Endothelial cell of umbilical vein (primary cell): ENCODE results near the gene TSSC4. TPM values are rescaled to one million over a fixed set of nuclear protein-coding genes. Genes with fewer than 3 reads are reported as not detected.

Source experiments
- BruUV-seq: library from RNA; stranded (reverse); fragments of 400-500 nt; replicated peaks from 2 replicates; lab custom pipeline; 2021; lab: Mats Ljungman, UMichigan
- CTCF ChIA-PET: fragments of 300-600, 350-600 bp; sonication (Branson Sonifier 250); formaldehyde crosslinking; loops from one replicate; lab custom pipeline; 2021; ENCODE audit warnings: antibody characterized with exemption, inconsistent platforms; lab: Charles Lee
- POLR2A ChIA-PET: fragments of 300-600, 350-600 bp; sonication (Branson Sonifier 250); formaldehyde crosslinking; loops from one replicate; lab custom pipeline; 2021; ENCODE audit warnings: antibody characterized with exemption, inconsistent platforms; lab: Charles Lee
- DNase-seq: peaks from one replicate; pipeline ENCODE4 v3.0.0-alpha.2; 2011; ENCODE audit warnings: low read depth, low spot score
- FAIRE-seq: peaks from 2 replicates; lab custom pipeline; 2011; peaks lifted over from hg19 to GRCh38; lab: Jason Lieb, UNC
- H2AFZ ChIP-seq: 2 replicates; pipeline ENCODE4 v1.6.0; 2012; ENCODE audit warnings: low read depth, low read length, control low read depth, inconsistent platforms
- H3K27ac ChIP-seq: 2 replicates; pipeline ENCODE4 v1.5.1; 2011; ENCODE audit warnings: low read depth, mild to moderate bottlenecking, control low read depth, low read length, moderate library complexity; ENCODE audit not compliant: insufficient read depth
- H3K27me3 ChIP-seq, 2 experiments: 2 replicates each; pipeline versions ENCODE4 v1.6.0 to v1.6.1; 2011; ENCODE audit warnings: low read length in 2 of 2, mixed read lengths in 1 of 2; ENCODE audit not compliant: control insufficient read depth in 2 of 2, insufficient read depth in 2 of 2
- H3K36me3 ChIP-seq, 2 experiments: 2 replicates in 1 of 2; 3 replicates in 1 of 2; pipeline ENCODE4 v1.5.1; 2011; ENCODE audit warnings: low read length in 2 of 2, mild to moderate bottlenecking in 1 of 2, moderate library complexity in 1 of 2; ENCODE audit not compliant: control insufficient read depth in 2 of 2, insufficient read depth in 2 of 2; ENCODE audit errors: extremely low read depth in 1 of 2
- H3K4me1 ChIP-seq: 3 replicates; pipeline ENCODE4 v1.5.1; 2011; ENCODE audit warnings: mild to moderate bottlenecking, low read length; ENCODE audit not compliant: control insufficient read depth, insufficient read depth; ENCODE audit errors: extremely low read depth
- H3K4me2 ChIP-seq: 2 replicates; pipeline ENCODE4 v1.6.1; 2011; ENCODE audit warnings: low read length, control low read depth, mixed read lengths; ENCODE audit not compliant: insufficient read depth
- H3K4me3 ChIP-seq, 3 experiments: fragments of 200-600 bp in 1 of 3; sonication (generic), shearing (Covaris generic) in 1 of 3; replicated peaks in 1 of 3; 2 replicates each; pipeline ENCODE4 v1.5.1; 2011 to 2016; ENCODE audit warnings: control low read depth in 3 of 3, low read length in 3 of 3, mild to moderate bottlenecking in 2 of 3, inconsistent platforms in 1 of 3, low read depth in 1 of 3, moderate library complexity in 1 of 3; ENCODE audit not compliant: insufficient read depth in 1 of 3
- H3K79me2 ChIP-seq: 2 replicates; pipeline ENCODE4 v1.6.0; 2012; ENCODE audit warnings: low read length, inconsistent platforms; ENCODE audit not compliant: control insufficient read depth, insufficient read depth
- H3K9ac ChIP-seq: replicated peaks from 2 replicates; pipeline ENCODE3; 2011; ENCODE audit warnings: low read length, control low read depth; ENCODE audit not compliant: insufficient read depth; ENCODE audit errors: extremely low read depth
- H3K9me1 ChIP-seq: replicated peaks from 3 replicates; pipeline ENCODE4 v1.6.0; 2011; ENCODE audit warnings: mild to moderate bottlenecking, low read length; ENCODE audit not compliant: control insufficient read depth, insufficient read depth; ENCODE audit errors: extremely low read depth
- H3K9me3 ChIP-seq: replicated peaks from 2 replicates; pipeline ENCODE4 v1.5.1; 2012; ENCODE audit warnings: low read length, inconsistent platforms; ENCODE audit not compliant: control insufficient read depth, insufficient read depth
- H4K20me1 ChIP-seq: replicated peaks from 2 replicates; pipeline ENCODE3; 2011; ENCODE audit warnings: mild to moderate bottlenecking, low read length; ENCODE audit not compliant: control insufficient read depth, insufficient read depth; ENCODE audit errors: extremely low read depth
- CTCF ChIP-seq, 2 donors: IDR thresholded peaks; 1 replicate in 1 of 2; 2 replicates in 1 of 2; pipeline ENCODE4 v1.5.1; 2011; ENCODE audit warnings: low read length in 2 of 2, mild to moderate bottlenecking in 2 of 2, moderate library complexity in 2 of 2, control low read depth in 1 of 2, inconsistent platforms in 1 of 2, low read depth in 1 of 2; ENCODE audit not compliant: insufficient read depth in 1 of 2; ENCODE audit errors: extremely low read depth in 1 of 2
- EZH2 ChIP-seq: IDR thresholded peaks from 2 replicates; pipeline ENCODE4 v1.6.1; 2012; ENCODE audit warnings: borderline replicate concordance, low read depth, mild to moderate bottlenecking, moderate library complexity, low read length, inconsistent platforms; ENCODE audit not compliant: severe bottlenecking
- FOS ChIP-seq: IDR thresholded peaks from 2 replicates; pipeline ENCODE4 v1.6.1; 2011; ENCODE audit warnings: mild to moderate bottlenecking, low read length, moderate library complexity, borderline replicate concordance; ENCODE audit not compliant: insufficient read depth
- GATA2 ChIP-seq: IDR thresholded peaks from 2 replicates; pipeline ENCODE4 v1.7.0; 2011; ENCODE audit warnings: low read depth, mild to moderate bottlenecking, moderate library complexity, mixed read lengths, low read length; ENCODE audit not compliant: insufficient read length, insufficient read depth
- JUN ChIP-seq: IDR thresholded peaks from 2 replicates; pipeline ENCODE4 v1.6.1; 2011; ENCODE audit warnings: borderline replicate concordance, low read depth; ENCODE audit not compliant: insufficient read length, insufficient read depth
- MAX ChIP-seq: IDR thresholded peaks from 2 replicates; pipeline ENCODE4 v1.6.1; 2011; ENCODE audit not compliant: insufficient read depth, insufficient read length
- MYC ChIP-seq: IDR thresholded peaks from one replicate; pipeline ENCODE4 v1.6.1; 2011; ENCODE audit warnings: mild to moderate bottlenecking, low read depth, low read length
- POLR2A ChIP-seq: IDR thresholded peaks from 2 replicates; pipeline ENCODE4 v1.6.1; 2012; ENCODE audit warnings: low read depth, mild to moderate bottlenecking, control low read depth, low read length
- POLR2AphosphoS5 ChIP-seq: IDR thresholded peaks from 2 replicates; pipeline ENCODE4 v1.6.1; 2012; ENCODE audit warnings: low read depth, mild to moderate bottlenecking, control low read depth, low read length, moderate library complexity; ENCODE audit not compliant: insufficient read depth
- dilution Hi-C: fragments of 300-500 bp; cut with MboI; formaldehyde crosslinking; loops from one replicate; pipeline ENCODE4 v1.15.0; 2019; ENCODE audit warnings: low sequenced_read_pairs; ENCODE audit not compliant: extremely low pct_ligation_motif_present
- intact Hi-C: fragments of 100-400 bp; cut with micrococcal nuclease; formaldehyde crosslinking; loops from one replicate; pipeline ENCODE4 v1.10.0; 2022
- polyA plus RNA-seq, 4 experiments: library from polyadenylated mRNA; depleted of rRNA in 3 of 4; stranded (reverse) in 3 of 4; unstranded in 1 of 4; fragments of >200 nt; gene quantifications; 2 replicates each; pipeline versions ENCODE4 v1.2.1 to v1.2.3, GENCODE V29; 2011 to 2012; ENCODE audit warnings: missing spikeins in 1 of 4
- total RNA-seq: library from RNA; stranded (reverse); gene quantifications from 2 replicates; pipeline ENCODE4 v1.2.3, GENCODE V29; 2021

The TSSC4 gene
- total and polyA plus RNA-seq, 2 donors (not counting 3 experiments of a cell fraction or from before 2014, with no cell fraction given) = 42.7 to 59.6 TPM

GRCh38 chr11:2426826-2427521 is 26.4 kb downstream of the TSSC4 start:
- DNase-seq (no peak), FAIRE-seq (no peak)
- dilution Hi-C loops (no loop called here), intact Hi-C loops (no loop called here)
- Histone ChIP-seq H2AFZ (no peak overlapping the region), H3K4me1 (no peaks in the 10 kb centered on the region), H3K4me2 (no peak overlapping the region), H3K27me3 (no peaks in the 10 kb centered on the region), H4K20me1 (no peaks in the 10 kb centered on the region), H3K9ac (no peak overlapping the region), H3K79me2 (no peaks in the 10 kb centered on the region), H3K9me1 (no peaks in the 10 kb centered on the region), H3K36me3 (no peaks in the 10 kb centered on the region), H3K27ac (no peak overlapping the region), H3K9me3 (no peaks in the 10 kb centered on the region), H3K4me3 (no peak overlapping the region)
- CTCF ChIA-PET = interaction anchor here (0.8 to 10.1 kb wide), 10 partner anchors 15 to 594 kb away, joined by 3 to 829 read pairs (median 4); partner anchors contain the start of genes C11orf21 and TSPAN32
- no TSS peak for BruUV-seq
- POLR2A ChIA-PET = no interaction called here
- no peak for TF ChIP-seq EZH2

- no peak for FAIRE-seq
- H3K9me1 ChIP-seq = no peaks in the 10 kb centered on the region
- no peak overlapping the region for H2AFZ ChIP-seq
- ChIA-PET POLR2A (no interaction called here), CTCF (interaction anchor here (0.7 to 8.0 kb wide), 9 partner anchors 99 to 594 kb away, joined by 3 to 190 read pairs (median 4); partner anchors contain the start of gene CDKN1C)
- no peaks in the 10 kb centered on the region for H3K27me3 ChIP-seq
- no peaks in the 10 kb centered on the region for H3K79me2 ChIP-seq
- H3K4me1 ChIP-seq = no peaks in the 10 kb centered on the region
- dilution Hi-C loops (no loop called here), intact Hi-C loops (loop anchor here (1.0 to 2.0 kb wide), 2 partner anchors 103 to 461 kb away; no protein-coding TSS in a partner anchor)
- H3K4me2 ChIP-seq = no peak overlapping the region
- no peaks in the 10 kb centered on the region for H3K36me3 ChIP-seq
- BruUV-seq = no TSS peak
- TF ChIP-seq EZH2 = no peak
- no peak for TF ChIP-seq MYC
- TF ChIP-seq MAX = no peak
- TF ChIP-seq CTCF (IDR thresholded peaks at IDR 0.05; ENCODE audit: extremely low read depth in 1 of 2, insufficient read depth in 1 of 2, low read depth in 1 of 2, low read length in 2 of 2) = no peak
- TF ChIP-seq GATA2 = no peak
- no peak for TF ChIP-seq FOS
- TF ChIP-seq POLR2AphosphoS5 = no peak
- no peak for TF ChIP-seq POLR2A
- no peak for TF ChIP-seq JUN
- H4K20me1 ChIP-seq = no peaks in the 10 kb centered on the region
- no peak overlapping the region for H3K27ac ChIP-seq
- no peak overlapping the region for H3K4me3 ChIP-seq
- no peak overlapping the region for H3K9ac ChIP-seq
- DNase-seq = no peak
- H3K9me3 ChIP-seq = no peaks in the 10 kb centered on the region
Observed at GRCh38 chr11:2427721-2428321, 27.3 kb downstream of the TSSC4 start.
